ENCODE data around the gene TEX264. TPM values are rescaled to one million over a fixed set of nuclear protein-coding genes. Genes with fewer than 3 reads are reported as not detected.

TEX264 gene
- total RNA-seq, 1 donor from 2014 or later, result 23.8 TPM

- no peak for TF ChIP-seq CTCF (IDR thresholded peaks at IDR 0.05; ENCODE audit: unreplicated experiment)
- no peak for DNase-seq (ENCODE audit: low spot score)
- no peaks in the 10 kb centered on the region for H3K4me1 Mint-ChIP-seq (ENCODE audit: unreplicated experiment)
- no peak overlapping the region for H3K27ac Mint-ChIP-seq (ENCODE audit: unreplicated experiment)
- no peak overlapping the region for H3K4me3 Mint-ChIP-seq (ENCODE audit: unreplicated experiment)
- H3K36me3 Mint-ChIP-seq (ENCODE audit: low read depth, unreplicated experiment), result peaks cover 34% of the 10 kb centered on the region
- H3K9me3 Mint-ChIP-seq (ENCODE audit: unreplicated experiment), result no peaks in the 10 kb centered on the region
- H3K27me3 Mint-ChIP-seq (ENCODE audit: unreplicated experiment), result peaks cover 2% of the 10 kb centered on the region
These were observed 13.8 kb upstream of the TEX264 start for GRCh38 chr3:51657234-51657633.

GRCh38 chr3:51659942-51660341, 11.1 kb upstream of the TEX264 start:
- Mint-ChIP-seq H3K27me3 (ENCODE audit: unreplicated experiment) (peaks cover under 1% of the 10 kb centered on the region), H3K27ac (ENCODE audit: unreplicated experiment) (no peak overlapping the region), H3K4me3 (ENCODE audit: unreplicated experiment) (no peak overlapping the region), H3K4me1 (ENCODE audit: unreplicated experiment) (peaks cover 9% of the 10 kb centered on the region), H3K9me3 (ENCODE audit: unreplicated experiment) (no peaks in the 10 kb centered on the region), H3K36me3 (ENCODE audit: low read depth, unreplicated experiment) (peaks cover 37% of the 10 kb centered on the region)
- no peak for DNase-seq (ENCODE audit: low spot score)
- TF ChIP-seq CTCF (IDR thresholded peaks at IDR 0.05; ENCODE audit: unreplicated experiment), result no peak

GRCh38 chr3:51662456-51662855, 8.6 kb upstream of the TEX264 start:
- DNase-seq (ENCODE audit: low spot score), result no peak
- no peak for TF ChIP-seq CTCF (IDR thresholded peaks at IDR 0.05; ENCODE audit: unreplicated experiment)
- peaks cover 19% of the 10 kb centered on the region for H3K4me1 Mint-ChIP-seq (ENCODE audit: unreplicated experiment)
- H3K9me3 Mint-ChIP-seq (ENCODE audit: unreplicated experiment), result no peaks in the 10 kb centered on the region
- peaks cover 32% of the 10 kb centered on the region for H3K36me3 Mint-ChIP-seq (ENCODE audit: low read depth, unreplicated experiment)
- H3K27me3 Mint-ChIP-seq (ENCODE audit: unreplicated experiment), result peaks cover 3% of the 10 kb centered on the region
- H3K4me3 Mint-ChIP-seq (ENCODE audit: unreplicated experiment), result peak overlapping the region; percentile 35
- no peak overlapping the region for H3K27ac Mint-ChIP-seq (ENCODE audit: unreplicated experiment)

- H3K27ac Mint-ChIP-seq (ENCODE audit: unreplicated experiment), result peak overlapping the region; percentile 49
- H3K4me3 Mint-ChIP-seq (ENCODE audit: unreplicated experiment), result no peak overlapping the region
- TF ChIP-seq CTCF (IDR thresholded peaks at IDR 0.05; ENCODE audit: unreplicated experiment), result no peak
- peaks cover 23% of the 10 kb centered on the region for H3K27me3 Mint-ChIP-seq (ENCODE audit: unreplicated experiment)
- no peak for DNase-seq (ENCODE audit: low spot score)
- peaks cover 51% of the 10 kb centered on the region for H3K4me1 Mint-ChIP-seq (ENCODE audit: unreplicated experiment)
- H3K9me3 Mint-ChIP-seq (ENCODE audit: unreplicated experiment), result no peaks in the 10 kb centered on the region
- peaks cover 9% of the 10 kb centered on the region for H3K36me3 Mint-ChIP-seq (ENCODE audit: low read depth, unreplicated experiment)
These were observed 2.3 kb upstream of the TEX264 start for GRCh38 chr3:51668756-51669155.

- Mint-ChIP-seq H3K4me1 (ENCODE audit: unreplicated experiment) (peaks cover 50% of the 10 kb centered on the region), H3K27me3 (ENCODE audit: unreplicated experiment) (peaks cover 23% of the 10 kb centered on the region), H3K36me3 (ENCODE audit: low read depth, unreplicated experiment) (peaks cover 9% of the 10 kb centered on the region), H3K27ac (ENCODE audit: unreplicated experiment) (peak overlapping the region; percentile 87), H3K9me3 (ENCODE audit: unreplicated experiment) (no peaks in the 10 kb centered on the region), H3K4me3 (ENCODE audit: unreplicated experiment) (peak overlapping the region; percentile 28)
- peak; percentile 93 for DNase-seq (ENCODE audit: low spot score)
- TF ChIP-seq CTCF (IDR thresholded peaks at IDR 0.05; ENCODE audit: unreplicated experiment), result peak; percentile 85
These were observed 1.6 kb upstream of the TEX264 start for GRCh38 chr3:51669241-51670052.
